ENCODE data around the gene ALG14. TPM values are rescaled to one million over a fixed set of nuclear protein-coding genes. Genes with fewer than 3 reads are reported as not detected.

The ALG14 gene
- total RNA-seq, 6 experiments from 2014 or later: 8.8 to 14.0 (median 11.9) TPM

GRCh38 chr1:94953746-94954145, 119.0 kb downstream of the ALG14 start:
- Mint-ChIP-seq H3K27ac (no peak overlapping the region), H3K36me3 (ENCODE audit: low read depth) (peaks cover 6% of the 10 kb centered on the region; the same call in 1 of the 2 replicates), H3K4me3 (no peak overlapping the region), H3K4me1 (ENCODE audit: low read depth) (peaks cover 41% of the 10 kb centered on the region), H3K27me3 (ENCODE audit: insufficient read depth) (no peaks in the 10 kb centered on the region; the same call in 1 of the 2 replicates), H3K9me3 (peaks cover 4% of the 10 kb centered on the region; the same call in 1 of the 2 replicates)
- TF ChIP-seq CTCF (IDR thresholded peaks at IDR 0.05): no peak
- no peak for DNase-seq

GRCh38 chr1:94953107-94953506, 119.6 kb downstream of the ALG14 start:
- no peak overlapping the region for H3K27ac Mint-ChIP-seq
- TF ChIP-seq CTCF (IDR thresholded peaks at IDR 0.05): no peak
- H3K36me3 Mint-ChIP-seq (ENCODE audit: low read depth): peaks cover 6% of the 10 kb centered on the region; the same call in 1 of the 2 replicates
- H3K9me3 Mint-ChIP-seq: peaks cover 4% of the 10 kb centered on the region; the same call in 1 of the 2 replicates
- H3K4me3 Mint-ChIP-seq: no peak overlapping the region
- peaks cover 2% of the 10 kb centered on the region; the same call in 1 of the 2 replicates for H3K27me3 Mint-ChIP-seq (ENCODE audit: insufficient read depth)
- H3K4me1 Mint-ChIP-seq (ENCODE audit: low read depth): peaks cover 45% of the 10 kb centered on the region
- DNase-seq: no peak

- H3K27ac Mint-ChIP-seq: no peak overlapping the region
- no peak overlapping the region for H3K4me3 Mint-ChIP-seq
- H3K4me1 Mint-ChIP-seq (ENCODE audit: low read depth): peaks cover 47% of the 10 kb centered on the region
- TF ChIP-seq CTCF (IDR thresholded peaks at IDR 0.05): no peak
- peaks cover 4% of the 10 kb centered on the region; the same call in 1 of the 2 replicates for H3K9me3 Mint-ChIP-seq
- H3K36me3 Mint-ChIP-seq (ENCODE audit: low read depth): peaks cover 6% of the 10 kb centered on the region; the same call in 1 of the 2 replicates
- peaks cover 2% of the 10 kb centered on the region; the same call in 1 of the 2 replicates for H3K27me3 Mint-ChIP-seq (ENCODE audit: insufficient read depth)
- no peak for DNase-seq
Measured at GRCh38 chr1:94952539-94952938, 120.2 kb downstream of the ALG14 start.

- H3K4me1 Mint-ChIP-seq (ENCODE audit: low read depth): peaks cover 56% of the 10 kb centered on the region
- H3K27me3 Mint-ChIP-seq (ENCODE audit: insufficient read depth): peaks cover 2% of the 10 kb centered on the region; the same call in 1 of the 2 replicates
- no peak for TF ChIP-seq CTCF (IDR thresholded peaks at IDR 0.05)
- H3K27ac Mint-ChIP-seq: no peak overlapping the region
- DNase-seq: no peak
- no peak overlapping the region for H3K4me3 Mint-ChIP-seq
- peaks cover 4% of the 10 kb centered on the region; the same call in 1 of the 2 replicates for H3K9me3 Mint-ChIP-seq
- H3K36me3 Mint-ChIP-seq (ENCODE audit: low read depth): peaks cover 6% of the 10 kb centered on the region; the same call in 1 of the 2 replicates
Measured at GRCh38 chr1:94951509-94952208, 121.1 kb downstream of the ALG14 start.

GRCh38 chr1:94951046-94951445, 121.7 kb downstream of the ALG14 start:
- TF ChIP-seq CTCF (IDR thresholded peaks at IDR 0.05): no peak
- Mint-ChIP-seq H3K4me3 (no peak overlapping the region), H3K9me3 (peaks cover 4% of the 10 kb centered on the region; the same call in 1 of the 2 replicates), H3K36me3 (ENCODE audit: low read depth) (peaks cover 6% of the 10 kb centered on the region; the same call in 1 of the 2 replicates), H3K27me3 (ENCODE audit: insufficient read depth) (peaks cover 2% of the 10 kb centered on the region; the same call in 1 of the 2 replicates), H3K27ac (no peak overlapping the region), H3K4me1 (ENCODE audit: low read depth) (peaks cover 55% of the 10 kb centered on the region)
- no peak for DNase-seq

Data from HFFc6 (cell line).